Sigmoid colon (tissue), 4 donors: ENCODE measurements around the gene BBS2.

Source experiments
- CTCF ChIP-seq, 4 experiments: fragments of 450-650 bp in 3 of 4; fragments of 200-600 bp in 1 of 4; IDR thresholded peaks; one replicate each; pipeline ENCODE4 v1.5.1; 2016 to 2019; ENCODE audit warnings: antibody characterized with exemption in 4 of 4, mild to moderate bottlenecking in 3 of 4, moderate library complexity in 2 of 4
- EP300 ChIP-seq, 4 donors: sonication (generic); formaldehyde crosslinking; IDR thresholded peaks; one replicate each; pipeline ENCODE4 v1.6.1; 2017; ENCODE audit warnings: antibody characterized with exemption in 4 of 4
- POLR2A ChIP-seq, 2 donors: fragments of 450-650 bp; IDR thresholded peaks; one replicate each; pipeline ENCODE4 v1.6.1; 2016; ENCODE audit warnings: antibody characterized with exemption in 2 of 2, mild to moderate bottlenecking in 2 of 2, moderate library complexity in 2 of 2
- POLR2AphosphoS5 ChIP-seq, 4 donors: sonication (generic); formaldehyde crosslinking; IDR thresholded peaks; one replicate each; pipeline ENCODE4 v1.6.1; 2017; ENCODE audit warnings: antibody characterized with exemption in 4 of 4

- TF ChIP-seq EP300 (IDR thresholded peaks at IDR 0.05): no peak
- TF ChIP-seq POLR2A (IDR thresholded peaks at IDR 0.05): no peak
- no peak for TF ChIP-seq CTCF (IDR thresholded peaks at IDR 0.05)
- TF ChIP-seq POLR2AphosphoS5 (IDR thresholded peaks at IDR 0.05): no peak
Measured at GRCh38 chr16:56493126-56493525, 26.7 kb downstream of the BBS2 start.
